Amygdala (tissue), 56 donors: Measurements from ENCODE around the gene PLP2.

Experiments
- DNase-seq, 56 donors: peaks; one replicate each; lab custom pipeline; 2025; lab: John Stamatoyannopoulos, UW

The PLP2 gene

GRCh38 chrX:49184294-49185281 lies 12.9 kb downstream of the PLP2 start:
- peak in 30 of 56 donors; percentile 6 to 76 (median 20) for DNase-seq

DNA sequence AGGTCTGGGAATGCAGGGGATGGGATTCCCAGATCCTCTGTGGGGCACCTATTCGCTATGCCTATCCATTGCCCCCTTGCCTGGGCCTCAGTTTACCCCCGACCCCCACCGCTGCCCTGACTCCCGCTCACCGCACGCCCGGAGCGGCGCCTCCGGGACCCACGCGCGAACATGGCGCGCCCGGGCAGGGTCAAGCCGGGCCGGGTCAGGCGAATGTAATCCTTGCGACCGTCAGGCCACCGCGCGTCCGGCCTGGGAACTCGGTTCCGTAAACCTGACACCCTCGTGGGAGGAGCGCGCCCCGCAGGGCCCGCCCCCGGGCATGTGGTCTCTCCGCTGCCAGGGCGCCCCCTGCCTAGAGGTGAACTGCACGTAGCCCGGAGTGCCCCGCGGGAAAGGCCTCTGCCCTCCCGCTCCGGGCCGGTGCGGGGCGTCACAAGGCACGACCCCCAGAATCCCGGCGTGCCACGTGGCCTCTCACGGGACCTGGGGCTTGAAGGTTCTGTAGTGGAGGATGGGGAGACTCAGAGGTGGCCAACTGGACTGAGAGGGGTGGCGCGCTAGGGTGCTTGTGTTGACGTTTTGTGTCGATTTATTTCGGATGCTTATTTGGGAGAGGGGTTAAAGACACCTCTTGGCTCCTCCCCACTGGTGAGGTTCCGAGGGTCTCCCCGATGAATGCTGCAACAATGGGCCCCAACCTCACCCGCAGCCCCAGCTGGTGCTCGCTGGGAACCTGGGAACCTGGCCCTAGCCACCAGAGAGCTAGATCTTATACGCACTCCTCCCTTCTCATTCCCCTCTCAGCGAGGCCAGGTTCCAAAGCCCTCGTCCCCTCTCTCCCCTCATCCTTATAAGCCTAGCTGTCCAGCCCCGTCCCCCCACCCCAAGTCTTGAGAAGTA lies 14.7 kb downstream of the PLP2 start, which contains the start of gene PRICKLE3:
Gene PRICKLE3 (minus strand): TSS at position 249 of the 903 bp plus-strand sequence. CDS start 76 bp downstream, at position 173.
- DNase-seq = peak in 39 of 56 donors; percentile 1 to 64 (median 24)

- no peak for DNase-seq
Measured at GRCh38 chrX:49187028-49187394, 15.3 kb downstream of the PLP2 start.

DNA sequence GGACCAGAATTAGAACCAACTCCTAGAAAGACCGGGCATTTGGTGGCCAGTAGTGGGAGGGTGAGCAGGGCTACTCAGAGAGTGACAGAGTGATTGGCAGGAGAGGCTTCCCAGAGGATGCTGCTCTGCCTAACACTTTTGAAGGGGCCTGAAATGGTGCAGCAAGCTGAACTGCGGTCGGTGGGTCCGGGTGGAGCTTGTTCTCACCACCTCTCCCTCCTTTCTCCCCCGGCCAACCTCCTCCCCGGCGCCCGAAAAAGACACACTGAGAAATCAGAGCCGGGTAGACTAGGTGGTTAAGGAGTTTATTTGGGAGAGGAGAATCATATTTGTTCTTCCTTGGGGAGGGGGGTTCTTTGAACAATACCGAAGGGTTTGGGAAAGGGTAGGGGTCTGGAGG lies 15.8 kb downstream of the PLP2 start:
- DNase-seq = no peak

DNA sequence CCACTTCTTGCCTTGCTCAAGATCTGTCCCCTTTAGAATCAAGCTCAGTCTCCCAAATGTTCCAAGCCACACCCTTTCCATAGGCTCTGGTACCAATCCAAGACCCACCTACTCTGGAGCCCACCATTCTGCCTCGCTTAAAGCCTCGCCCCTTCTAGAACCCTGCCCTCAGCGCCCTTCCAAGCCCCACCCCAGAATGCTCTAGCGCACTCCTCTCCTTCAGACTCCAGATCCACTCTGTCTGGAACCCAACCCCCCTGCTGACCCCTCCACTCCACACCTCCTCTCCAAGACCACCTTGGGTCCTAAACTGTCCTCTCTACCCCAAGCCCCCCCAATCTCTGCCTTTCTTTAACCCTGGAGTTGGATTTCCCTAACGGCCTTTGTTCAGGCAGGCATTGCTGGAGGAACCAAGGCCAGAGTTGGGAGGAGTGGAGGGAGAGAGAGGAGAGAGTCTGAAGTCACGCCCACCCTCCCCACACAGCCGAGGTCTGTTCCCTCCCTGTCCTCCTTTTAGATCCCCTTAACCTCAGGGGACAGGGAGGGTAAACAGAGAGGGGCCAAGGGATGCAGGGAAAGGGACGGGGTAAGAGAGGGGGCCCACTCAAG lies 16.9 kb downstream of the PLP2 start:
- DNase-seq = no peak

DNA sequence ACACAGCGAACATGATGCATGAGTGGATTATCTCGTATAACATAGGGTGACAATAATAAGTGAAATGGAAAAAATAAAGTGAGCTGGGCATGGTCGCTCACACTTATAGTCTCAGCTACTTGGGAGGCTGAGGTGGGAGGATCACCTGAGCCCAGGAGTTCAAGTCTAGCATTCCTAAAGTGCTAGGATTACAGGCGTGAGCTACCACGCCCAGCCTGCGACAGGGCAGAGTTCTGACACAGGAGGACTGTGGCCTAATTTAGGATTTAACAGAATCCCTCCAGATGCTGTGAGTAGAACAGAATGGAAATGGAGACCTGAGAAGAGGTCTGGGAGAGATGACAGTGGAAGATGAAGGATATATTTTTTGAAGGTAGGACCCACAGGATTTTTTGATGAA lies 17.9 kb downstream of the PLP2 start:
- no peak for DNase-seq

GRCh38 chrX:49190821-49191573 lies 19.3 kb downstream of the PLP2 start:
- DNase-seq = peak; percentile 6 to 99 (median 91)

- peak in 2 of 56 donors; percentile 51 to 54 for DNase-seq
Measured at GRCh38 chrX:49191574-49192011, 19.9 kb downstream of the PLP2 start.

- peak in 6 of 56 donors; percentile 1 to 24 (median 13) for DNase-seq
Measured at GRCh38 chrX:49192722-49193328, 21.1 kb downstream of the PLP2 start.

DNA sequence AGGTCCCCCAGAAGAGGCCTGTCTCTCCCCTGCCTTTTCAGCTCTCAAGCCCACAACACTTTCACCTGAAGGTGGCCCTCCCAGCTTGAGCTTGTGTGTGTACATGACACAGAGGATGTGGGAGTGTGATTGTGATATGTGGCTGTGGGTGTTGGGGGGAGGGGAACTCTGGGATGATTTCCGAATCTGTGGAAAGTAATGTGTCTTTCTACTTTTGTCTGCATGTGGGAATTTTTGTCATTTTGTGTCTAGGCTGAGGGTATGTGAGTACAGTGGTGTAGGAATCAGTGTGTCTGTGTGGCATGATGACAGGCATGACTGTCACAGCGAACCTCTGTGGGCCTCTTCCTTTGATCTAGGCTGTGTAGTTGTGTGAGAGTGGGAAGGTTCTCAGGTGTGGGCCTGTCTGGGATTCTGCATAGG lies 21.9 kb downstream of the PLP2 start:
- DNase-seq = peak in 1 of 56 donors; percentile 5

DNA sequence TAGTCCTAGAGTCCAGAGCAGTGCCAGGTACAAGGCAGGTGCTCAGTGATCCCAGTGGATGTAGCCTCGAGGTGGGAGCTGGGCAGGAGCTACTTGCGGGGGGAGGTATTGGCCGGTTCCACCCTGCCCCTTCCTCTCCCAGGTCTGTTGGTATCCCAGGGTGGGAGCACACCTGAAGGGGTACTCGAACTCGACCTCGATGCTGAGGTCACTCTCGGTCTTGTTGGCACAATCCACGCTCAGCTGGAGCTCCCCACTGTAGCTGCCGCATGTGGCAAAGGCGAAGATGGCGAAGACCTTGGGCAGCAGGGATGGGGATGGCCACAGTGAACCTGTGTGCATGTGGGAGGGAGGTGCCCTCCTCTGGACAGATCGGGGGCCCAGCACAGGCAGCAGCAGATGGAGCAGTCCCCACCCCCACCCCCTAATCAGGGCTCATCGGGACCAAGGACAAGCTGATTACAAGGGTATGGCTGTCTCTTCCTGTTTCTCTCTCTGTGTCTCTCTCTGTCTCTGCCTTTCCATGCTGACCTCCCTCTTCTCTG lies 25.9 kb downstream of the PLP2 start:
- DNase-seq = no peak

GRCh38 chrX:49198540-49199314 lies 27.0 kb downstream of the PLP2 start:
- no peak for DNase-seq

GRCh38 chrX:49199315-49199595 lies 27.6 kb downstream of the PLP2 start:
- DNase-seq = no peak

DNA sequence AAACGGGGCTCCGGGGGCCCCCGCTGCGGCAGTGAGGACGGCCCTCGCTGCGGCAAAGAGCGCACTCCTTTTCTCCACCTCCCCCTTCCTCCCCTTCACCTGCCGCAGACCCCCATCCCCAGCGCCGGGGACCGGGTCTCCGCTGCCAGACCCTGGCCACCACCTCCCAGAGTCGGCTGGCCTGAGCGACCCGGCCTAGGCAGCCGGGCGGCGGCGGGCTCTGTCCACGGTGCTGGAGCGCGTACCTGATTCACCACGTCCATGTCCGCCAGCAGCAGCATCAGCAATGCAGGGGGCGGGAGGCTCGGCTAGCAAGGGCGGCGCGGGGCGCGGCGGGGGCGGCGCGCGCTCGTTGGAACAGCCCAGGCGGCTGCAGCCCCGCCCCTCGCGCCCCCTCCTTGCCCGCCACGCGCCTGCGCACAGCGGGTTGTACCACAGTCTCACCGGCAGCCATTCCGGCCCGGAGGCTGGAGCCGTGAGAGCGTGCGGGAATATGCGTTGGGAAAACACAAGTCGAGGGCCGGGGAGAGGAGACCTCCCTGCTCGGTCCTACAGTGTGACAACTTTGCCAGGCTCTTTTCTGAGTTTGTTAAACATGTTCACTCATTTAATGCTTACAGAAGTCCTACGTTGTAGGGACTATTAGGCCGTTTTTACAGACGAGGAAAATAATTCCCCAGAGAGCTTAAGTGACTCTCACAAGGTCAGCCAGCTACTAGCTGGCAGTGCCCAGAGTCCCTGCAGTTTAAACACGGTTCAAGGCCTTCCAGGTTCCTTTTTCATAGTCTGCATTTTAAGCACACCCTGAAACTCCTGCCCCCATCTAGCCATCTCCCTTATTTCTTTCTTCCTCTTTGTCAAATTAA lies 28.4 kb downstream of the PLP2 start, which contains the start of gene SYP:
Gene SYP (minus strand): TSS at position 288 of the 866 bp plus-strand sequence. CDS start 7 bp downstream, at position 281.
- DNase-seq = peak; percentile 2 to 89 (median 72)

DNA sequence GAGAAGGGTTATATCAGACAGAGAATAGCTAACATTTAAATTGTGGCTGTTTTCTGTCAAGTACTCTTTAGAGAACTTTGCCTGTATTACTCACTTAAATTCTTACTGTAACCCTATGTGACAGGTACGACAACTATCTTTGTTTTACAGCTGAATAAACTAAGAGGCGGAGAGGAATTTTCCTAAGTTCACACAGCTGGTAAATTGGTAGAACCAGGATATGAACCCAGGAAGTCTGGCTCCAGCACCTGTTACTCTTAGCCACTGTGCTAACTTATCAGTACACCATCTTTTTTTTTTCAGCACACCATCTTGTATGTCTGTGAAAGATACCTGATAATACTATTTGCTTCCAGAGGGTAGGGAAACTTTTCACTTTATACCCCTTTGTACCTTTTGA lies 30.3 kb downstream of the PLP2 start:
- no peak for DNase-seq

GRCh38 chrX:49203536-49203935 lies 31.8 kb downstream of the PLP2 start:
- peak in 5 of 56 donors; percentile 0 to 20 (median 7) for DNase-seq

DNA sequence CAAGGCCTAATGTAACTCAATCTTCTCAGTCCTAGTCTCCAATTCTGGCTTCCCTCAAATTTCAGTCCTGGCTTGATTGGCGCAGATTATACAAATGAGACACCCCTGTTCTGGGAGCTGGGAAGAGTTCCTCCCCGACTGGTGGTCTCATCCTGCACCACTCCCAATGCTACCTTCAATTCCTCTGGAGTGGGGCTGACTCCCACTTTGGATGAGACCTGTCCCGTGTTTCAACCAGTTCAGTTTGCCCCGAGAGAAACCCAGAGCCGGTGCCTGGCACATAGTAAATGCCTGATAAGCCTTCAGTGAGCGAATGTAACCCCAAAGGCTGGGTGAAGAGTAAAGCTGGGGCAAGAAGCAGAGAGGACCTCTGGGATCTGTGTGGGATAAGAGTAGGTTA lies 32.3 kb downstream of the PLP2 start:
- DNase-seq = no peak
